WTC11 (cell line): ENCODE measurements around the gene SGPP2. TPM values are rescaled to one million over a fixed set of nuclear protein-coding genes. Genes with fewer than 3 reads are reported as not detected.

Source experiments
- ATAC-seq: fragments of 200-7000 bp; cut with Tn5 transposase; 2 replicates; pipeline ENCODE4 v1.10.0; 2021; ENCODE audit warnings: mild to moderate bottlenecking, moderate library complexity
- CTCF ChIA-PET: fragments of 300-600 bp; sonication (Branson Sonifier 250); formaldehyde crosslinking; loops from one replicate; lab custom pipeline; 2021; ENCODE audit warnings: antibody characterized with exemption; lab: Charles Lee
- POLR2A ChIA-PET: fragments of 350-600 bp; sonication (Branson Sonifier 250); formaldehyde crosslinking; loops from one replicate; lab custom pipeline; 2021; ENCODE audit warnings: antibody characterized with exemption; lab: Charles Lee
- DNase-seq: peaks from one replicate; pipeline ENCODE4 v3.0.0; 2021; ENCODE audit warnings: low spot score
- H3K27ac Mint-ChIP-seq: 2 replicates; pipeline ENCODE4 v1.8.0; 2021; ENCODE audit warnings: mixed read lengths
- H3K27me3 Mint-ChIP-seq: 2 replicates; pipeline ENCODE4 v1.8.0; 2021; ENCODE audit warnings: low read depth, mild to moderate bottlenecking, moderate library complexity, mixed read lengths
- H3K36me3 Mint-ChIP-seq: 2 replicates; pipeline ENCODE4 v1.8.0; 2021; ENCODE audit warnings: mixed read lengths
- H3K4me1 Mint-ChIP-seq: 2 replicates; pipeline ENCODE4 v1.8.0; 2022; ENCODE audit warnings: mixed read lengths
- H3K4me3 Mint-ChIP-seq: 2 replicates; pipeline ENCODE4 v1.8.0; 2021; ENCODE audit warnings: mild to moderate bottlenecking, moderate library complexity, mixed read lengths
- H3K9me3 Mint-ChIP-seq: 2 replicates; pipeline ENCODE4 v1.8.0; 2021; ENCODE audit warnings: mixed read lengths
- AFF4 ChIP-seq: sonication (generic); formaldehyde crosslinking; IDR thresholded peaks from 2 replicates; pipeline ENCODE4 v1.8.1; 2023; ENCODE audit warnings: mild to moderate bottlenecking, missing genetic modification reagents, borderline replicate concordance
- ATF6 ChIP-seq: sonication (generic); formaldehyde crosslinking; IDR thresholded peaks from 2 replicates; pipeline ENCODE4 v1.8.1; 2023; ENCODE audit warnings: mild to moderate bottlenecking, missing genetic modification reagents
- E2F4 ChIP-seq: sonication (generic); formaldehyde crosslinking; IDR thresholded peaks from 2 replicates; pipeline ENCODE4 v1.8.1; 2022; ENCODE audit warnings: low read depth, mild to moderate bottlenecking, moderate library complexity, missing genetic modification reagents, borderline replicate concordance
- ERG ChIP-seq: fragments of 250-450 bp; sonication (Bioruptor Pico); IDR thresholded peaks from 2 replicates; pipeline ENCODE4 v1.8.0; 2021; ENCODE audit warnings: mild to moderate bottlenecking
- FOXP4 ChIP-seq: sonication (generic); formaldehyde crosslinking; IDR thresholded peaks from 2 replicates; pipeline ENCODE4 v1.8.0; 2022; ENCODE audit warnings: mild to moderate bottlenecking, missing genetic modification reagents
- NFE2L1 ChIP-seq: sonication (generic); formaldehyde crosslinking; IDR thresholded peaks from 2 replicates; pipeline ENCODE4 v1.8.1; 2023; ENCODE audit warnings: missing genetic modification reagents
- NR3C1 ChIP-seq: sonication (generic); formaldehyde crosslinking; conservative IDR thresholded peaks from 2 replicates; pipeline ENCODE4 v1.8.1; 2023; ENCODE audit warnings: low read depth, mild to moderate bottlenecking, missing genetic modification reagents
- TCF7 ChIP-seq: sonication (generic); formaldehyde crosslinking; IDR thresholded peaks from 2 replicates; pipeline ENCODE4 v1.8.0; 2022; ENCODE audit warnings: mild to moderate bottlenecking, low read depth, missing genetic modification reagents, moderate library complexity
- total RNA-seq: library from RNA; stranded (reverse); gene quantifications from 3 replicates; pipeline ENCODE4 v1.2.3, GENCODE V29; 2021

The SGPP2 gene
- total RNA-seq, 1 experiment from 2014 or later = 0.07 TPM

- no peak for TF ChIP-seq ATF6 (CRISPR knock-in tag)
- no peak for TF ChIP-seq NR3C1 (CRISPR knock-in tag)
- TF ChIP-seq ERG (CRISPR knock-in tag) = no peak
- TF ChIP-seq TCF7 (CRISPR knock-in tag) = no peak
- TF ChIP-seq, all 79 proteins: peak for 0
Observed at GRCh38 chr2:222506230-222506935, 82.0 kb downstream of the SGPP2 start (continued).

GRCh38 chr2:222514901-222515300 lies 90.6 kb downstream of the SGPP2 start:
- peaks cover 18% of the 10 kb centered on the region for H3K9me3 Mint-ChIP-seq
- no peak overlapping the region for H3K4me3 Mint-ChIP-seq
- ChIA-PET CTCF (no interaction called here), POLR2A (no interaction called here)
- peaks cover 23% of the 10 kb centered on the region for H3K27me3 Mint-ChIP-seq
- 0 out of 2 replicates have a peak, but pooled peaks cover 2% of the 10 kb centered on the region for H3K36me3 Mint-ChIP-seq
- no peak for DNase-seq
- peaks cover 14% of the 10 kb centered on the region for H3K4me1 Mint-ChIP-seq
- TF ChIP-seq AFF4 (CRISPR knock-in tag) = no peak
- no peak for TF ChIP-seq ATF6 (CRISPR knock-in tag)
- no peak for TF ChIP-seq NR3C1 (CRISPR knock-in tag)
- TF ChIP-seq NFE2L1 (CRISPR knock-in tag) = no peak
- TF ChIP-seq E2F4 (CRISPR knock-in tag) = no peak
- TF ChIP-seq FOXP4 (CRISPR knock-in tag) = no peak
- no peak overlapping the region for H3K27ac Mint-ChIP-seq
- ATAC-seq = no peak
